OCI-LY1 (cell line): ENCODE results near the gene ENPP3.

ENCODE experiments used
- H2AFZ ChIP-seq: fragments of 200-600 bp; sonication (generic), shearing (Covaris generic); 2 replicates; pipeline ENCODE4 v1.6.0; 2014; ENCODE audit warnings: antibody characterized with exemption, mild to moderate bottlenecking, low read length
- H3F3A ChIP-seq: fragments of 200-600 bp; sonication (generic), shearing (Covaris generic); 2 replicates; pipeline ENCODE4 v1.6.0; 2014; ENCODE audit warnings: mild to moderate bottlenecking, antibody characterized with exemption, low read length, moderate library complexity; ENCODE audit not compliant: insufficient read depth
- H3K27ac ChIP-seq: fragments of 200-600 bp; sonication (generic); 2 replicates; pipeline ENCODE4 v1.5.1; 2014; ENCODE audit warnings: low read length, mixed run types, mild to moderate bottlenecking, low read depth; ENCODE audit not compliant: poor library complexity, severe bottlenecking
- H3K27me3 ChIP-seq: fragments of 200-600 bp; sonication (generic); 2 replicates; pipeline ENCODE4 v1.6.0; 2014; ENCODE audit warnings: antibody characterized with exemption, mild to moderate bottlenecking, low read length, moderate library complexity; ENCODE audit not compliant: insufficient read depth
- H3K36me3 ChIP-seq: fragments of 200-600 bp; sonication (generic); 2 replicates; pipeline ENCODE4 v1.6.1; 2014; ENCODE audit warnings: mild to moderate bottlenecking, antibody characterized with exemption, low read length, moderate library complexity, mixed read lengths; ENCODE audit not compliant: insufficient read depth
- H3K4me1 ChIP-seq: fragments of 200-600 bp; sonication (generic); 2 replicates; pipeline ENCODE4 v1.5.1; 2014; ENCODE audit warnings: mild to moderate bottlenecking, low read length, moderate library complexity; ENCODE audit not compliant: insufficient read depth, severe bottlenecking
- H3K4me2 ChIP-seq: fragments of 200-600 bp; sonication (generic), shearing (Covaris generic); 2 replicates; pipeline ENCODE4 v1.6.1; 2014; ENCODE audit warnings: low read length
- H3K4me3 ChIP-seq: fragments of 200-600 bp; sonication (generic); 2 replicates; pipeline ENCODE4 v1.5.1; 2014; ENCODE audit warnings: low read length, low read depth, mild to moderate bottlenecking, mixed read lengths; ENCODE audit not compliant: poor library complexity, severe bottlenecking
- H3K79me2 ChIP-seq: fragments of 200-600 bp; shearing (Covaris generic); 2 replicates; pipeline ENCODE4 v1.6.1; 2016; ENCODE audit warnings: mixed run types, low read length, mixed read lengths; ENCODE audit not compliant: insufficient read depth
- H3K9ac ChIP-seq: fragments of 200-600 bp; sonication (generic), shearing (Covaris generic); 2 replicates; pipeline ENCODE4 v1.6.1; 2014; ENCODE audit warnings: mild to moderate bottlenecking, low read length, mixed read lengths
- H3K9me2 ChIP-seq: fragments of 200-600 bp; sonication (generic), shearing (Covaris generic); 2 replicates; pipeline ENCODE4 v1.6.1; 2014; ENCODE audit warnings: low read depth, mild to moderate bottlenecking, low read length, mixed read lengths
- H3K9me3 ChIP-seq: fragments of 200-600 bp; shearing (Covaris generic); 2 replicates; pipeline ENCODE4 v1.6.1; 2014; ENCODE audit warnings: low read length, mixed read lengths
- H4K20me1 ChIP-seq: fragments of 200-600 bp; sonication (generic), shearing (Covaris generic); 2 replicates; pipeline ENCODE4 v1.6.0; 2016; ENCODE audit warnings: mild to moderate bottlenecking, low read length; ENCODE audit not compliant: insufficient read depth
- CTCF ChIP-seq: fragments of 200-600 bp; sonication (generic), shearing (Covaris generic); IDR thresholded peaks from 2 replicates; pipeline ENCODE4 v1.5.1; 2017; ENCODE audit warnings: mild to moderate bottlenecking, antibody characterized with exemption, low read length, moderate library complexity, mixed read lengths
- EZH2 ChIP-seq: fragments of 200-600 bp; sonication (generic), shearing (Covaris generic); IDR thresholded peaks from 2 replicates; pipeline ENCODE4 v1.8.0; 2017; ENCODE audit warnings: borderline replicate concordance, mixed run types, mild to moderate bottlenecking, antibody characterized with exemption, low read length, moderate library complexity, mixed read lengths

The ENPP3 gene

GRCh38 chr6:131657222-131657621, 20.1 kb downstream of the ENPP3 start:
- no peak for TF ChIP-seq EZH2
- TF ChIP-seq CTCF, result no peak
- Histone ChIP-seq H3K27ac (no peak overlapping the region), H3K9ac (no peak overlapping the region), H3K9me2 (no peaks in the 10 kb centered on the region), H3K36me3 (no peaks in the 10 kb centered on the region), H4K20me1 (no peaks in the 10 kb centered on the region), H3K4me3 (no peak overlapping the region), H3K79me2 (no peaks in the 10 kb centered on the region), H3F3A (no peaks in the 10 kb centered on the region), H3K4me2 (no peak overlapping the region), H2AFZ (no peak overlapping the region), H3K9me3 (no peaks in the 10 kb centered on the region), H3K4me1 (no peaks in the 10 kb centered on the region), H3K27me3 (no peaks in the 10 kb centered on the region)

- H3K27me3 ChIP-seq, result no peaks in the 10 kb centered on the region
- H3K79me2 ChIP-seq, result no peaks in the 10 kb centered on the region
- no peaks in the 10 kb centered on the region for H3K9me2 ChIP-seq
- H3K4me1 ChIP-seq, result no peaks in the 10 kb centered on the region
- H3K27ac ChIP-seq, result no peak overlapping the region
- H2AFZ ChIP-seq, result no peak overlapping the region
- no peaks in the 10 kb centered on the region for H3F3A ChIP-seq
- H3K9me3 ChIP-seq, result no peaks in the 10 kb centered on the region
- no peak overlapping the region for H3K9ac ChIP-seq
- no peak overlapping the region for H3K4me2 ChIP-seq
- no peaks in the 10 kb centered on the region for H3K36me3 ChIP-seq
- H3K4me3 ChIP-seq, result no peak overlapping the region
- no peaks in the 10 kb centered on the region for H4K20me1 ChIP-seq
- TF ChIP-seq EZH2 (no peak), CTCF (no peak)
Observed at GRCh38 chr6:131657630-131658111, 20.6 kb downstream of the ENPP3 start.

- Histone ChIP-seq H3K9ac (no peak overlapping the region), H3K36me3 (no peaks in the 10 kb centered on the region), H3K4me3 (no peak overlapping the region), H3K79me2 (no peaks in the 10 kb centered on the region), H3K4me1 (no peaks in the 10 kb centered on the region), H2AFZ (no peak overlapping the region), H3K9me3 (no peaks in the 10 kb centered on the region), H3K4me2 (no peak overlapping the region), H3F3A (no peaks in the 10 kb centered on the region), H3K27me3 (no peaks in the 10 kb centered on the region), H3K9me2 (no peaks in the 10 kb centered on the region), H4K20me1 (no peaks in the 10 kb centered on the region), H3K27ac (no peak overlapping the region)
- TF ChIP-seq CTCF (no peak), EZH2 (no peak)
Observed at GRCh38 chr6:131658287-131658686, 21.2 kb downstream of the ENPP3 start.
